Thymus (tissue), 11 donors: ENCODE data around the gene FITM1. TPM values are rescaled to one million over a fixed set of nuclear protein-coding genes. Genes with fewer than 3 reads are reported as not detected.
A peak's percentile ranks its signal among the peaks of the same experiment; 100 is the strongest.

Experiments used
- DNase-seq, 9 donors: peaks; one replicate each; pipeline ENCODE4 v3.0.0-alpha.2; 2013; ENCODE audit warnings: low spot score in 9 of 9, low read depth in 6 of 9, missing footprints in 1 of 9
- H3K27ac ChIP-seq, 2 donors: one replicate each; pipeline ENCODE4 v1.5.1; 2013; ENCODE audit warnings: control low read depth in 1 of 2, low read depth in 1 of 2, low read length in 1 of 2, mild to moderate bottlenecking in 1 of 2, moderate library complexity in 1 of 2
- H3K27me3 ChIP-seq, 2 donors: one replicate each; pipeline ENCODE4 v1.5.1; 2013; ENCODE audit warnings: low read length in 1 of 2; ENCODE audit not compliant: control insufficient read depth in 2 of 2, insufficient read depth in 1 of 2
- H3K36me3 ChIP-seq, 2 donors: one replicate each; pipeline ENCODE4 v1.5.1; 2013; ENCODE audit warnings: low read length in 1 of 2, mild to moderate bottlenecking in 1 of 2, moderate library complexity in 1 of 2; ENCODE audit not compliant: control insufficient read depth in 2 of 2, insufficient read depth in 2 of 2
- H3K4me1 ChIP-seq, 2 donors: one replicate each; pipeline ENCODE4 v1.5.1; 2013; ENCODE audit warnings: low read length in 2 of 2; ENCODE audit not compliant: control insufficient read depth in 2 of 2, insufficient read depth in 2 of 2
- H3K4me3 ChIP-seq, 2 donors: one replicate each; pipeline ENCODE4 v1.5.1; 2013; ENCODE audit warnings: low read length in 2 of 2, control low read depth in 1 of 2, mild to moderate bottlenecking in 1 of 2
- H3K9me3 ChIP-seq, 2 donors: one replicate each; pipeline ENCODE4 v1.5.1; 2013; ENCODE audit warnings: low read length in 1 of 2, mild to moderate bottlenecking in 1 of 2; ENCODE audit not compliant: control insufficient read depth in 2 of 2, insufficient read depth in 1 of 2
- WGBS: extraction: QIAGEN DNeasy Blood & Tissue Kit; methylation state at CpG from one replicate; pipeline ENCODE4 v1.1.7; 2013; 5-methylcytosine and 5-hydroxymethylcytosine counted together
- polyA plus RNA-seq: library from polyadenylated mRNA; stranded (reverse); fragments of 200-250 nt; gene quantifications from one replicate; pipeline ENCODE4 v1.2.3, GENCODE V29; 2013
- total RNA-seq: library from RNA; stranded (reverse); fragments of 120-200 nt; gene quantifications from one replicate; pipeline ENCODE4 v1.2.4, GENCODE V29; 2013
- donor health status: healthy.

FITM1 gene
- total and polyA plus RNA-seq, 2 donors = 0.80 to 3.5 TPM

DNA sequence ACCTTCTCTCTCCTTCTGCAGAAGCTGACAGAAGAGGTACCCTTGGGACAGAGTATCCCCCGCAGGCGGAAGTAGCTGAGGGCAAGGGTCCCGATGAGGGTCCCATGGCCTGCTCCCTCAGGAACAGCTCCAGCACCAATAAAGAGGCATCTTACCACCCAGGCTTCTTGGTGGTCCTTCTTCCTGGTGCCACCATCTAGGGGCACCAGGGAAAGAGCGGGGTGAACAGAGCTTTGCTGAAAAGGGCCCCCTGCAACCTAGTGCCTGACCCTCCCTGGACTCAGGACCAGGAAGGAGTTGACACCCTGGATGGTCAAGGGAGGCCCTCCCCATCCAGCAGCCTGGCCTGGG lies 30.0 kb downstream of the FITM1 start:
- over 99% methylated on average over 4 of the region's 4 CpGs for WGBS
- Histone ChIP-seq H3K36me3 (peaks cover 69 to 78% of the 10 kb centered on the region in 2 donors), H3K27me3 (no peaks in the 10 kb centered on the region), H3K9me3 (no peaks in the 10 kb centered on the region), H3K4me3 (no peak overlapping the region), H3K4me1 (peaks cover 6 to 34% of the 10 kb centered on the region in 2 donors), H3K27ac (peak overlapping the region; percentile 92 to 93)
- no peak for DNase-seq

DNA sequence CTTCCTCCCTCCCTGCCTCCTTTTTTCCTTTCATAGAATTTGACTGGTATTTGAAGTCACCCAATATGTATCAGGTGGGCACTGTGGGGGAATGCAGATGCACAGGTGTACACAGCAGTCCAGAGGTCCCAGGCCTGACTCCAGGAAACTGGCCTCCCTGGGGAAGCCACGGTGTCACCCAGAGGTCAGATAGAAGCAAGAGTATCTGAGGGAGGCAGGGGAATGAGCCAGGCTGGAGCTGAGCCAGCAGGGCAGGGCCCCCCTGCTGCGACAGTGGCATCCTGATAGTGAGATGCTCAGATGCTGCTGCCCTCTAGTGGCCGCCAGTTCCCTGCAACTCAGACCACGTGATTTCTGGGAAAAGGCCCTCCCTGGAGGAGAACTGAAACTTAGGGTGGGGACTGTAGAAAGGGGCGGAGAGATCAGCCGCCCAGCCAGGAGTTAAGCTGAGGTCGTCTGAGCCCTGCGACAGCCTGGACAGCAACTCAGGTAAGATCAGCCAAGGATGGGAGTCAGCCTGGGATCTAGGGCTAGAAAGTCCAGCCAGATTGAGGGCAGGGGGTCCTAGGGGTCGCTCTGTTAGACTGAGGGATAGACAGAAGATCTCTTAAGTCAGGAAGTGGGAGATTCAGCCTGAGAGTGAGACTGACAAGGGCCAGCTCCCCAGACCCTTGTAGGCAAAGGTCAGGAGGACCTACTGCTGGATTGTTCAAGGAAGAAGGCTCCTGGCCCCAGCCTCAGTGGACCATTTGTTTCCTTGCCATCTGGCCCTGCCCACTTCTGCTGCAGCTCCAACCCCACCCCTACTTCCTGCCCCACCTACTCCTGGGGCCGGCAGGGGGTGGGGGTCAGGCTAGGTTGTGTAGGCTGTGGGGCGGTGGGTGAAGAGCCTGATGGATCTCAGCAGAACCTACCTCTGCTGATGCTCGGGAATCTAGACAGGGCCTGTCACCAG lies 30.7 kb downstream of the FITM1 start, which contains the start of gene IRF9:
TSS of gene IRF9 (plus strand) at position 416 of the 955 bp plus-strand sequence. CDS start 880 bp downstream, outside the sequence.
- Histone ChIP-seq H3K4me3 (peak within 1 kb of the TSS; percentile 85 to 88), H3K4me1 (peaks cover 6 to 34% of the 10 kb centered on the region in 2 donors), H3K27ac (peak within 1 kb of the TSS; percentile 93 to 96), H3K36me3 (peaks cover 69 to 78% of the 10 kb centered on the region in 2 donors), H3K9me3 (no peaks in the 10 kb centered on the region), H3K27me3 (no peaks in the 10 kb centered on the region)
- WGBS = under 1% methylated on average over 12 of the region's 12 CpGs
- DNase-seq = peak; percentile 94 to 99 (median 99)

DNA sequence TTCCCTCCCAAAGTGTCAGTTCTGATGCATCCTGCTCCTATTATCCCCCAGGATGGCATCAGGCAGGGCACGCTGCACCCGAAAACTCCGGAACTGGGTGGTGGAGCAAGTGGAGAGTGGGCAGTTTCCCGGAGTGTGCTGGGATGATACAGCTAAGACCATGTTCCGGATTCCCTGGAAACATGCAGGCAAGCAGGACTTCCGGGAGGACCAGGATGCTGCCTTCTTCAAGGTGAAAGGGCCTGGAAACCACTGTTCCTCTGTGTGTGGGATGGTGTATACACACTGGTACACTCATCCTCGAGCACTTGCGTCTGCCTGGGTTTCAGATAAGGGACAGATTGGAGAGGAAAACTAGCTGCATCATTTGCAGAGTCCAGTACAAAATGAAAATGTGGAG lies 31.6 kb downstream of the FITM1 start:
- no peaks in the 10 kb centered on the region for H3K9me3 ChIP-seq
- no peak for DNase-seq
- peaks cover 68 to 79% of the 10 kb centered on the region in 2 donors for H3K36me3 ChIP-seq
- H3K27ac ChIP-seq = peak overlapping the region; percentile 38 to 93
- WGBS = 85% methylated on average over 8 of the region's 8 CpGs
- H3K4me1 ChIP-seq = peaks cover 6 to 34% of the 10 kb centered on the region in 2 donors
- H3K27me3 ChIP-seq = no peaks in the 10 kb centered on the region
- H3K4me3 ChIP-seq = peak overlapping the region; percentile 85 to 88

DNA sequence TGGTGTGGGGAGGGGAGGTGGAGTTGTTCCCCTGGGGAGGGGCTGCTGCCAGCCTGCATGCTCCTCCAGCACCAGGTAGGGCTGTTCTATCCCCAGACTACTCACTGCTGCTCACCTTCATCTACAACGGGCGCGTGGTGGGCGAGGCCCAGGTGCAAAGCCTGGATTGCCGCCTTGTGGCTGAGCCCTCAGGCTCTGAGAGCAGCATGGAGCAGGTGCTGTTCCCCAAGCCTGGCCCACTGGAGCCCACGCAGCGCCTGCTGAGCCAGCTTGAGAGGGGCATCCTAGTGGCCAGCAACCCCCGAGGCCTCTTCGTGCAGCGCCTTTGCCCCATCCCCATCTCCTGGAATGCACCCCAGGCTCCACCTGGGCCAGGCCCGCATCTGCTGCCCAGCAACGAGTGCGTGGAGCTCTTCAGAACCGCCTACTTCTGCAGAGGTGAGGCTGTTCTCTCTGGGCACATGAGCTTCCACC lies 34.1 kb downstream of the FITM1 start:
- H3K27me3 ChIP-seq = no peaks in the 10 kb centered on the region
- H3K4me3 ChIP-seq = no peak overlapping the region
- peaks cover 6 to 34% of the 10 kb centered on the region in 2 donors for H3K4me1 ChIP-seq
- DNase-seq = no peak
- H3K36me3 ChIP-seq = peaks cover 59 to 71% of the 10 kb centered on the region in 2 donors
- H3K27ac ChIP-seq = no peak overlapping the region
- no peaks in the 10 kb centered on the region for H3K9me3 ChIP-seq
- 97% methylated on average over 14 of the region's 14 CpGs for WGBS

DNA sequence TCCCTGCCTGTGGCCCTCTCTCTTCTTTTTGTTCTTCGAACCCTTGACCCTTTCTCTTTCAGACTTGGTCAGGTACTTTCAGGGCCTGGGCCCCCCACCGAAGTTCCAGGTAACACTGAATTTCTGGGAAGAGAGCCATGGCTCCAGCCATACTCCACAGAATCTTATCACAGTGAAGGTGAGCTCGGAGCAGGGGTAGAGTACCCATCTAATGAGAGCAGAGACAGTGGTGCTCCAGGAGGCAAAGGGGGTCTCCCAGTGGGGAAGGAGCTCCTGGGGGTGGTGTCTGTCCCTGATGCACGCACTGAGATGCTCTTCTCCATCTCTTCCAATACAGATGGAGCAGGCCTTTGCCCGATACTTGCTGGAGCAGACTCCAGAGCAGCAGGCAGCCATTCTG lies 35.3 kb downstream of the FITM1 start:
- 97% methylated on average over 5 of the region's 5 CpGs for WGBS
- H3K27me3 ChIP-seq = no peaks in the 10 kb centered on the region
- H3K4me3 ChIP-seq = no peak overlapping the region
- no peak for DNase-seq
- no peak overlapping the region for H3K27ac ChIP-seq
- H3K4me1 ChIP-seq = peaks cover 4 to 28% of the 10 kb centered on the region in 2 donors
- peaks cover 47 to 60% of the 10 kb centered on the region in 2 donors for H3K36me3 ChIP-seq
- no peaks in the 10 kb centered on the region for H3K9me3 ChIP-seq

DNA sequence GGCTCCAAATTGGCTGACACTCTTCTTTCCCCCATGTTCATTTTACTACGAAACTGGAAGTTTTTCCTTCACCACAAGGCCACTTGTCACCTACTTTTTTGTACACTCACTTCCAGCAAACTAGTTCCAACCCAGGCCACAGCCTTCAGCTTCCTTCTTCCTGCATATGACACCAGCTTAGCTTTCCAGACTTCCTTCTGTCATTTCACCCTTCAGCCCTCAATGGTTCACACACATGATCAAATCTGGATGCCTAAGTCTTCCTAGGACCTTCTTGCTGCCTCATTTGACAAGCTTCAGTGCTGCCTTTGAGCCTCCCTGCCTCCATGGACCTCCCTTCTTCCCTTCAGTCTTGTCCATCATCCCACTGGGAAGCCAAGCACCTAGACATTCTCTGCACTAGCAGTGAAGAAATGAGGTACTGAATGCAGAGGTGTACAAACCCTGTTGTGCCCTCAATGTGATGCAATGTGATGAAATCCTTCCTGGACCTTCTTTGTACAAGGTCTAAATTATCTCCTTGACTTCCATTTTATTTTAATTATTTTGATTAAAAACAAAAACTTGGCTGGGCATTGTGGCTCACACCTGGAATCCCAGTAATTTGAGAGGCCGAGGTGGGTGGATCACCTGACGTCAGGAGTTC lies 37.1 kb downstream of the FITM1 start:
- H3K27me3 ChIP-seq = no peaks in the 10 kb centered on the region
- no peak overlapping the region for H3K4me3 ChIP-seq
- H3K27ac ChIP-seq = no peak overlapping the region
- peaks cover 47 to 55% of the 10 kb centered on the region in 2 donors for H3K36me3 ChIP-seq
- H3K4me1 ChIP-seq = peaks cover 6 to 36% of the 10 kb centered on the region in 2 donors
- no peaks in the 10 kb centered on the region for H3K9me3 ChIP-seq
- WGBS = 95% methylated on average over 3 of the region's 3 CpGs
- DNase-seq = no peak

DNA sequence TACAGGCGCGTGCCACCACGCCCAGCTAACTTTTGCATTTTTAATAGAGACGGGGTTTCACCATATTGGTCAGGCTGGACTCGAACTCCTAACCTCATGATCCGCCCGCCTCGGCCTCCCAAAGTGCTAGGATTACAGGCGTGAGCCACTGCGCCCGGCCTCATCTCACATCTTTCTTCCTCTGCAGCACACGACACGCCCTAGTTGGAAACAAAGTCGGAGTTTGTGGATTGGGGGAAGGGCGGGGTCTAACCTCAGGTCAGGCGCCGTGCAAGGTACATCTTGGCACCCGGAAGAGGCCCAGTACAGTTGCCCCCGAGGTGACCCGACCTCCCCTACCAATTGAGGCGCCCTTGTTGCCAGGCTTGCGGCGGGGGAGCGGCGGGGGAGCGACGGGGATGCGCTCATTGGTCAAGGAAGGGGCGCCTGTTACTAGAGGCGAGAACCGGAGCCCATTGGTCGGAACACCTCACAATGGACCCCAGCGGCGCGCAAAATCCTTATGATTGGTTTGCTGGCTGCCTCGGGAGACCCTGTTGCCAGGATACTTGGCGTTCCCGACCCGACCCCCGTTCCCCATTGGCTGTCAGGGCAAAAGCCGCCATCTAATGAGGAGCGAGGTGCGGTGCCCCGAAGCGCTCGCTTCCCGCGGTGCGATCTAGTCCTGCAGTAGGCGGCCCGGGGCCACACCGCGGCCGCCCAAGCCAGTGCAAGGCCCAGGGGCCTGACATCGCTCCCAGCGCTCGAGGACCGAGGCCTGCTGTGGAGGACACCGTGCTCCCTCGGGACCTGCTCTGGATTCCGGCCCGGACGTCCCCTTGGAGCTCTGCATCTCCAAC lies 41.2 kb downstream of the FITM1 start, which contains the start of gene REC8:
TSS of gene REC8 (plus strand) at position 659 of the 839 bp plus-strand sequence. CDS start 473 bp downstream, outside the sequence.
- Histone ChIP-seq H3K27me3 (no peaks in the 10 kb centered on the region), H3K27ac (peak within 1 kb of the TSS; percentile 48 to 79), H3K4me3 (peak within 1 kb of the TSS; percentile 48 to 67), H3K36me3 (peaks cover 20 to 44% of the 10 kb centered on the region in 2 donors), H3K4me1 (peaks cover 6 to 43% of the 10 kb centered on the region in 2 donors), H3K9me3 (no peaks in the 10 kb centered on the region)
- 8% methylated on average over 63 of the region's 63 CpGs for WGBS
- peak in 7 of 9 donors; percentile 59 to 94 (median 85) for DNase-seq

DNA sequence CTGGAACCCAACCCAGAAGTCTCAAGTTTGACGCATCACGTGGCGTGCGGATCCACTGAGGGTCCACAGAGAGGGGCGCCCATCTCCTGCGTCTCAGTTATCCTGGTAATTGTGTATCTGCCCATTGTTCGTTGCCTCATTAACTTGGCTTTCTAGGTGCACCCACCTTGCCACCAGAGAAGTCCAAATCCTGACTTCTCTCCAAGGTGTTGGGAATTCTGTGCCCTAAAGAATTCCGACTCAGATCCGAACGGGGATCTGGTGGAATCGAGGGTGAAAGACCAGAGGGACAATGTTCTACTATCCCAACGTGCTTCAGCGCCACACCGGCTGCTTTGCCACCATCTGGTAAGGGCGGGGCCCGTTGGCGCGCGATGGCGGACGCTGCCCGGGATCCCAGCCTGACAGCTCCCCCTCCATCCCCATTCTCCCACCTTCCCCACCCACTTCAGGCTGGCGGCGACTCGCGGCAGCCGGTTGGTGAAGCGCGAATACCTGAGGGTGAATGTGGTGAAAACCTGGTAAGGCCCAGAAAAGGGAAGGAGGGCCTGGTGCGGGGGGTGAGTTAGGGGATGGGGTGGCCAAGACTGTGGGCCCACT lies 41.9 kb downstream of the FITM1 start:
- Histone ChIP-seq H3K36me3 (peaks cover 22 to 45% of the 10 kb centered on the region in 2 donors), H3K9me3 (no peaks in the 10 kb centered on the region), H3K4me1 (peaks cover 6 to 43% of the 10 kb centered on the region in 2 donors), H3K4me3 (peak overlapping the region; percentile 48 to 67), H3K27ac (peak overlapping the region; percentile 36 to 79), H3K27me3 (no peaks in the 10 kb centered on the region)
- peak in 2 of 9 donors; percentile 21 to 44 for DNase-seq
- WGBS = 19% methylated on average over 30 of the region's 30 CpGs
